D721Med (cell line): Measurements from ENCODE around the gene RARS2.
A peak's percentile ranks its signal among the peaks of the same experiment; 100 is the strongest.

Experiments used
- DNase-seq: peaks from one replicate; pipeline ENCODE4 v3.0.0; 2011; ENCODE audit warnings: low spot score; ENCODE audit not compliant: insufficient read length
- FAIRE-seq: peaks from 2 replicates; lab custom pipeline; 2011; peaks lifted over from hg19 to GRCh38; lab: Jason Lieb, UNC
- CTCF ChIP-seq: IDR thresholded peaks from 2 replicates; pipeline ENCODE4 v1.5.1; 2012; ENCODE audit warnings: mild to moderate bottlenecking, control low read depth; ENCODE audit not compliant: insufficient read depth; ENCODE audit errors: missing control alignments

Gene RARS2

GRCh38 chr6:87482366-87482765, 107.4 kb downstream of the RARS2 start:
- DNase-seq: no peak

GRCh38 chr6:87481931-87482330, 107.9 kb downstream of the RARS2 start:
- no peak for TF ChIP-seq CTCF
- no peak for FAIRE-seq
- DNase-seq: no peak

More at GRCh38 chr6:87482366-87482765, 107.4 kb downstream of the RARS2 start:
- no peak for FAIRE-seq
- no peak for TF ChIP-seq CTCF

- no peak for FAIRE-seq
- TF ChIP-seq CTCF: no peak
Observed at GRCh38 chr6:87473419-87473903, 116.3 kb downstream of the RARS2 start.

GRCh38 chr6:87472525-87473418, 117.0 kb downstream of the RARS2 start, which contains the start of gene SLC35A1:
SLC35A1 (plus strand) TSS chr6:87472974; CDS start chr6:87473004, 30 bp downstream.
- FAIRE-seq (no peak), DNase-seq (peak; percentile 83)
- no peak for TF ChIP-seq CTCF

More at GRCh38 chr6:87473419-87473903, 116.3 kb downstream of the RARS2 start:
- DNase-seq: no peak

- no peak for DNase-seq
- no peak for TF ChIP-seq CTCF
- no peak for FAIRE-seq
Observed at GRCh38 chr6:87465051-87465450, 124.7 kb downstream of the RARS2 start.
